Right lobe of liver (tissue), 4 donors: ENCODE measurements around the gene LDLRAD4.

Experiments
- CTCF ChIP-seq, 4 donors: fragments of 200-600 bp in 3 of 4; fragments of 450-650 bp in 1 of 4; IDR thresholded peaks; one replicate each; pipeline versions ENCODE4 v1.5.1 to v1.8.0; 2016 to 2022; ENCODE audit warnings: antibody characterized with exemption in 4 of 4, mild to moderate bottlenecking in 2 of 4
- POLR2A ChIP-seq: fragments of 450-650 bp; IDR thresholded peaks from one replicate; pipeline ENCODE4 v1.6.1; 2017; ENCODE audit warnings: antibody characterized with exemption, mild to moderate bottlenecking
- donor health status: DM: no; HTN: no; CAD: no.
- donor health status: DM: no; HTN: no; CAD: no.
- donor health status: DM: no; HTN: yes; CAD: no.

- TF ChIP-seq CTCF (IDR thresholded peaks at IDR 0.05) (no peak), POLR2A (no peak)
These were observed 17.3 kb upstream of the LDLRAD4 start for GRCh38 chr18:13201292-13201691.
